HG02763 (cell line): ENCODE data around the gene STYK1.

Experiments used
- ATAC-seq: cut with Tn5 transposase; IDR thresholded peaks from one replicate; pipeline ENCODE4 v1.9.1; 2021; ENCODE audit warnings: mild to moderate bottlenecking, moderate library complexity; ENCODE audit not compliant: unreplicated experiment

STYK1 gene

GRCh38 chr12:10571141-10571540 lies 102.7 kb downstream of the STYK1 start:
- ATAC-seq = no peak
